Activated T-cell treated with anti-CD3 and anti-CD28 coated beads, Interleukin-2, amount 50 U/mL, for 24 hours (primary cell): ENCODE results near the gene CST11.

ENCODE experiments used
- DNase-seq: peaks from one replicate; pipeline ENCODE4 v3.0.0-alpha.2; 2020
- H3K27ac Mint-ChIP-seq: 2 replicates; pipeline ENCODE4 v1.8.0; 2020; ENCODE audit warnings: mild to moderate bottlenecking, mixed read lengths
- H3K27me3 Mint-ChIP-seq: 2 replicates; pipeline ENCODE4 v1.8.0; 2020; ENCODE audit warnings: mixed read lengths
- H3K36me3 Mint-ChIP-seq: 2 replicates; pipeline ENCODE4 v1.8.0; 2020; ENCODE audit warnings: low read depth, mixed read lengths
- H3K4me1 Mint-ChIP-seq: 2 replicates; pipeline ENCODE4 v1.8.0; 2020; ENCODE audit warnings: low read depth, mixed read lengths
- H3K4me3 Mint-ChIP-seq: 2 replicates; pipeline ENCODE4 v1.8.0; 2020; ENCODE audit warnings: mild to moderate bottlenecking, moderate library complexity, mixed read lengths
- H3K9me3 Mint-ChIP-seq: 2 replicates; pipeline ENCODE4 v1.8.0; 2020; ENCODE audit warnings: mixed read lengths

CST11 gene

GRCh38 chr20:23445596-23446217, 7.0 kb downstream of the CST11 start:
- Mint-ChIP-seq H3K4me1 (no peaks in the 10 kb centered on the region), H3K27ac (no peak overlapping the region), H3K4me3 (no peak overlapping the region), H3K36me3 (no peaks in the 10 kb centered on the region), H3K27me3 (no peaks in the 10 kb centered on the region), H3K9me3 (no peaks in the 10 kb centered on the region)
- no peak for DNase-seq

GRCh38 chr20:23444859-23445258, 7.8 kb downstream of the CST11 start:
- no peaks in the 10 kb centered on the region for H3K9me3 Mint-ChIP-seq
- no peaks in the 10 kb centered on the region for H3K27me3 Mint-ChIP-seq
- DNase-seq, result no peak
- H3K4me1 Mint-ChIP-seq, result no peaks in the 10 kb centered on the region
- H3K36me3 Mint-ChIP-seq, result no peaks in the 10 kb centered on the region
- H3K27ac Mint-ChIP-seq, result no peak overlapping the region
- H3K4me3 Mint-ChIP-seq, result no peak overlapping the region

- H3K4me1 Mint-ChIP-seq, result no peaks in the 10 kb centered on the region
- no peaks in the 10 kb centered on the region for H3K9me3 Mint-ChIP-seq
- no peaks in the 10 kb centered on the region for H3K27me3 Mint-ChIP-seq
- H3K4me3 Mint-ChIP-seq, result no peak overlapping the region
- H3K27ac Mint-ChIP-seq, result no peak overlapping the region
- no peak for DNase-seq
- no peaks in the 10 kb centered on the region for H3K36me3 Mint-ChIP-seq
Measured at GRCh38 chr20:23442436-23442835, 10.2 kb downstream of the CST11 start.

GRCh38 chr20:23441850-23442313, 10.8 kb downstream of the CST11 start:
- DNase-seq, result peak; percentile 59
- H3K27me3 Mint-ChIP-seq, result no peaks in the 10 kb centered on the region
- H3K36me3 Mint-ChIP-seq, result no peaks in the 10 kb centered on the region
- no peaks in the 10 kb centered on the region for H3K9me3 Mint-ChIP-seq
- H3K4me3 Mint-ChIP-seq, result no peak overlapping the region
- no peak overlapping the region for H3K27ac Mint-ChIP-seq
- H3K4me1 Mint-ChIP-seq, result no peaks in the 10 kb centered on the region

- Mint-ChIP-seq H3K27me3 (no peaks in the 10 kb centered on the region), H3K4me3 (no peak overlapping the region), H3K4me1 (no peaks in the 10 kb centered on the region), H3K27ac (no peak overlapping the region), H3K9me3 (no peaks in the 10 kb centered on the region), H3K36me3 (no peaks in the 10 kb centered on the region)
- no peak for DNase-seq
Measured at GRCh38 chr20:23440004-23440403, 12.7 kb downstream of the CST11 start.

- DNase-seq, result no peak
- Mint-ChIP-seq H3K27me3 (no peaks in the 10 kb centered on the region), H3K4me3 (no peak overlapping the region), H3K4me1 (no peaks in the 10 kb centered on the region), H3K27ac (no peak overlapping the region), H3K9me3 (no peaks in the 10 kb centered on the region), H3K36me3 (no peaks in the 10 kb centered on the region)
Measured at GRCh38 chr20:23438661-23439060, 14.0 kb downstream of the CST11 start.

GRCh38 chr20:23437126-23437899, 15.4 kb downstream of the CST11 start:
- no peak for DNase-seq
- H3K4me1 Mint-ChIP-seq, result no peaks in the 10 kb centered on the region
- no peaks in the 10 kb centered on the region for H3K9me3 Mint-ChIP-seq
- no peak overlapping the region for H3K27ac Mint-ChIP-seq
- H3K36me3 Mint-ChIP-seq, result no peaks in the 10 kb centered on the region
- H3K27me3 Mint-ChIP-seq, result no peaks in the 10 kb centered on the region
- H3K4me3 Mint-ChIP-seq, result no peak overlapping the region

- no peak for DNase-seq
- Mint-ChIP-seq H3K4me1 (no peaks in the 10 kb centered on the region), H3K4me3 (no peak overlapping the region), H3K9me3 (no peaks in the 10 kb centered on the region), H3K36me3 (no peaks in the 10 kb centered on the region), H3K27me3 (no peaks in the 10 kb centered on the region), H3K27ac (no peak overlapping the region)
Measured at GRCh38 chr20:23436681-23437080, 16.0 kb downstream of the CST11 start.

- Mint-ChIP-seq H3K4me1 (no peaks in the 10 kb centered on the region), H3K27ac (no peak overlapping the region), H3K9me3 (no peaks in the 10 kb centered on the region), H3K4me3 (no peak overlapping the region), H3K36me3 (no peaks in the 10 kb centered on the region), H3K27me3 (no peaks in the 10 kb centered on the region)
- no peak for DNase-seq
Measured at GRCh38 chr20:23435626-23436539, 16.8 kb downstream of the CST11 start.

- H3K4me3 Mint-ChIP-seq, result no peak overlapping the region
- H3K27ac Mint-ChIP-seq, result no peak overlapping the region
- H3K9me3 Mint-ChIP-seq, result no peaks in the 10 kb centered on the region
- no peak for DNase-seq
- H3K36me3 Mint-ChIP-seq, result no peaks in the 10 kb centered on the region
- no peaks in the 10 kb centered on the region for H3K4me1 Mint-ChIP-seq
- H3K27me3 Mint-ChIP-seq, result no peaks in the 10 kb centered on the region
Measured at GRCh38 chr20:23434521-23435313, 18.0 kb downstream of the CST11 start.

GRCh38 chr20:23433628-23434027, 19.0 kb downstream of the CST11 start:
- no peaks in the 10 kb centered on the region for H3K4me1 Mint-ChIP-seq
- H3K4me3 Mint-ChIP-seq, result no peak overlapping the region
- DNase-seq, result no peak
- no peak overlapping the region for H3K27ac Mint-ChIP-seq
- no peaks in the 10 kb centered on the region for H3K36me3 Mint-ChIP-seq
- no peaks in the 10 kb centered on the region for H3K27me3 Mint-ChIP-seq
- no peaks in the 10 kb centered on the region for H3K9me3 Mint-ChIP-seq

- Mint-ChIP-seq H3K27ac (no peak overlapping the region), H3K9me3 (no peaks in the 10 kb centered on the region), H3K36me3 (peaks cover under 1% of the 10 kb centered on the region), H3K4me3 (no peak overlapping the region), H3K27me3 (peaks cover 16% of the 10 kb centered on the region), H3K4me1 (peaks cover 7% of the 10 kb centered on the region)
- DNase-seq, result no peak
Measured at GRCh38 chr20:23425129-23425528, 27.5 kb downstream of the CST11 start.

- Mint-ChIP-seq H3K27ac (peak within 1 kb of the TSS; percentile 86), H3K36me3 (peaks cover 4% of the 10 kb centered on the region), H3K27me3 (peaks cover 16% of the 10 kb centered on the region), H3K4me3 (peak within 1 kb of the TSS; percentile 87), H3K9me3 (no peaks in the 10 kb centered on the region), H3K4me1 (peaks cover 36% of the 10 kb centered on the region)
- peak; percentile 93 for DNase-seq
Measured at GRCh38 chr20:23420943-23421931, 31.4 kb downstream of the CST11 start, which contains the start of gene NAPB. TSS of gene NAPB (minus strand) at chr20:23421488. CDS start at chr20:23421402, 86 bp downstream.
